Neuronal stem cell (in vitro differentiated cells): ENCODE measurements around the gene KIF16B.
A peak's percentile ranks its signal among the peaks of the same experiment; 100 is the strongest.

Source experiments
- DNase-seq: peaks from one replicate; pipeline ENCODE4 v3.0.0-alpha.2; 2013; ENCODE audit warnings: low spot score
- H2AFZ ChIP-seq: one replicate; pipeline ENCODE4 v1.6.1; 2013; ENCODE audit warnings: mild to moderate bottlenecking, low read length, inconsistent platforms
- H2AK5ac ChIP-seq: 2 replicates; pipeline ENCODE4 v1.6.1; 2013; ENCODE audit warnings: low read depth, mild to moderate bottlenecking, inconsistent platforms, low read length, moderate library complexity, mixed read lengths
- H2BK120ac ChIP-seq: 2 replicates; pipeline ENCODE4 v1.6.1; 2013; ENCODE audit warnings: low read depth, mild to moderate bottlenecking, inconsistent platforms, low read length, moderate library complexity, mixed read lengths
- H2BK12ac ChIP-seq: one replicate; pipeline ENCODE4 v1.6.1; 2013; ENCODE audit warnings: low read length, inconsistent platforms
- H2BK15ac ChIP-seq: 2 replicates; pipeline ENCODE4 v1.6.1; 2013; ENCODE audit warnings: mild to moderate bottlenecking, low read length, inconsistent platforms, mixed read lengths
- H2BK5ac ChIP-seq: one replicate; pipeline ENCODE4 v1.6.1; 2013; ENCODE audit warnings: inconsistent platforms, mild to moderate bottlenecking, low read length, moderate library complexity
- H3K14ac ChIP-seq: one replicate; pipeline ENCODE4 v1.6.1; 2013; ENCODE audit warnings: low read length, inconsistent platforms
- H3K18ac ChIP-seq: 2 replicates; pipeline ENCODE4 v1.6.1; 2013; ENCODE audit warnings: low read length, inconsistent platforms
- H3K23ac ChIP-seq: 2 replicates; pipeline ENCODE4 v1.6.1; 2013; ENCODE audit warnings: low read depth, mild to moderate bottlenecking, mixed read lengths, low read length, inconsistent platforms; ENCODE audit not compliant: poor library complexity
- H3K27ac ChIP-seq: replicated peaks from 3 replicates; pipeline ENCODE4 v1.5.1; 2013; ENCODE audit warnings: low read length, inconsistent platforms
- H3K27me3 ChIP-seq, 3 experiments: 2 replicates each; pipeline ENCODE4 v1.6.1; 2013; ENCODE audit warnings: low read length in 3 of 3, mild to moderate bottlenecking in 2 of 3, inconsistent platforms in 1 of 3, low read depth in 1 of 3, mixed read lengths in 1 of 3, moderate library complexity in 1 of 3; ENCODE audit not compliant: control insufficient read depth in 3 of 3, insufficient read depth in 3 of 3
- H3K36me3 ChIP-seq, 2 donors: replicated peaks in 1 of 2; 2 replicates each; pipeline ENCODE4 v1.6.1; 2013; ENCODE audit warnings: low read length in 2 of 2; ENCODE audit not compliant: control insufficient read depth in 2 of 2, insufficient read depth in 2 of 2
- H3K4ac ChIP-seq: 2 replicates; pipeline ENCODE4 v1.6.1; 2013; ENCODE audit warnings: inconsistent platforms, mild to moderate bottlenecking, low read length, moderate library complexity
- H3K4me1 ChIP-seq, 2 donors: 1 replicate in 1 of 2; 2 replicates in 1 of 2; pipeline ENCODE4 v1.6.1; 2013; ENCODE audit warnings: low read length in 2 of 2, low read depth in 1 of 2; ENCODE audit not compliant: control insufficient read depth in 2 of 2, insufficient read depth in 1 of 2
- H3K4me2 ChIP-seq: one replicate; pipeline ENCODE4 v1.6.1; 2013; ENCODE audit warnings: mild to moderate bottlenecking, low read length, inconsistent platforms; ENCODE audit not compliant: insufficient read depth, poor library complexity, severe bottlenecking
- H3K4me3 ChIP-seq, 2 donors: 2 replicates each; pipeline ENCODE4 v1.5.1; 2013; ENCODE audit warnings: low read length in 2 of 2, mild to moderate bottlenecking in 2 of 2, inconsistent platforms in 1 of 2, moderate library complexity in 1 of 2
- H3K79me1 ChIP-seq: one replicate; pipeline ENCODE4 v1.6.1; 2013; ENCODE audit warnings: low read depth, mild to moderate bottlenecking, inconsistent platforms, low read length, moderate library complexity
- H3K9ac ChIP-seq: one replicate; pipeline ENCODE4 v1.6.1; 2013; ENCODE audit warnings: mild to moderate bottlenecking, low read depth, low read length, inconsistent platforms; ENCODE audit not compliant: poor library complexity
- H3K9me3 ChIP-seq, 2 donors: replicated peaks in 1 of 2; 2 replicates each; pipeline versions ENCODE3 to v1.6.1; 2013; ENCODE audit warnings: low read length in 2 of 2, mild to moderate bottlenecking in 2 of 2, inconsistent platforms in 1 of 2, low read depth in 1 of 2, mixed read lengths in 1 of 2, moderate library complexity in 1 of 2; ENCODE audit not compliant: control insufficient read depth in 2 of 2, insufficient read depth in 1 of 2
- H4K8ac ChIP-seq: one replicate; pipeline ENCODE4 v1.6.1; 2013; ENCODE audit warnings: low read depth, mild to moderate bottlenecking, inconsistent platforms, low read length, moderate library complexity
- H4K91ac ChIP-seq: one replicate; pipeline ENCODE4 v1.6.1; 2013; ENCODE audit warnings: low read length, low read depth, mild to moderate bottlenecking, inconsistent platforms; ENCODE audit not compliant: poor library complexity
- WGBS, 2 donors: extraction: QIAGEN DNeasy Blood & Tissue Kit; methylation state at CpG; one replicate each; pipeline ENCODE4 v1.1.7; 2013; ENCODE audit warnings: missing lambda C conversion rate in 2 of 2, mixed read lengths in 1 of 2; ENCODE audit not compliant: insufficient read length in 2 of 2, insufficient replicate concordance in 1 of 2; ENCODE audit errors: extremely low coverage in 2 of 2; 5-methylcytosine and 5-hydroxymethylcytosine counted together

KIF16B gene

DNA sequence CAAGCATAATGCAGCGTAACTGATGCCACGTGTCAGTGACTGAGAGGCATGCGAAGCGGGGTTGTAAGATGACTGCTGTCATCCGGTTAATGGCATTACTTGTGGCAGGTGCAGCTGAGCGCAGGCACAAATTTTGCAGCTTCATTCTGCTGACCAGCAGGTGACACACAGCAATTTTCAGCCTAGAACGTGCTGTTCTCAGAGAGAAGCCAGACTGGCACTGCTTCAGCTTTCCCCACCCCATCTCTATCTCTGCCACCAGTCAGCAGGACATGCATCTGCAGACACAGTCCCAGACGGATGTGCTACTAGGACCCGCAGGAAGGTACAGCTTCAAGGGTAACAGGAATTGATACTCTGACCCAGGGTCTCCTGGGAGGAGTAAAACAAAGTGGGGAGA lies 221.8 kb downstream of the KIF16B start:
- no peak for DNase-seq
- no peak overlapping the region for H3K4ac ChIP-seq
- no peak overlapping the region for H4K91ac ChIP-seq
- no peak overlapping the region for H2BK5ac ChIP-seq
- no peak overlapping the region for H3K23ac ChIP-seq
- H3K27ac ChIP-seq, result no peak overlapping the region
- no peaks in the 10 kb centered on the region for H3K79me1 ChIP-seq
- no peak overlapping the region for H3K14ac ChIP-seq
- no peak overlapping the region for H2AK5ac ChIP-seq
- H3K4me3 ChIP-seq, result peak overlapping the region in 1 of 2 donors; percentile 14
- no CpG with 5 or more reads among the region's 9 CpGs for WGBS, 2 donors
- no peak overlapping the region for H3K4me2 ChIP-seq
- peak overlapping the region; percentile 77 for H3K18ac ChIP-seq
- no peak overlapping the region for H3K9ac ChIP-seq
- no peak overlapping the region for H4K8ac ChIP-seq
- no peak overlapping the region for H2AFZ ChIP-seq
- H3K4me1 ChIP-seq, result peaks cover 8 to 11% of the 10 kb centered on the region in 2 donors
- no peak overlapping the region for H2BK15ac ChIP-seq
- no peaks in the 10 kb centered on the region for H3K9me3 ChIP-seq
- H3K27me3 ChIP-seq, result peaks cover 0 to 2% (median 0%) of the 10 kb centered on the region in 3 experiments
- no peak overlapping the region for H2BK12ac ChIP-seq
- peaks cover 0 to 2% of the 10 kb centered on the region in 2 donors for H3K36me3 ChIP-seq
- no peak overlapping the region for H2BK120ac ChIP-seq

DNA sequence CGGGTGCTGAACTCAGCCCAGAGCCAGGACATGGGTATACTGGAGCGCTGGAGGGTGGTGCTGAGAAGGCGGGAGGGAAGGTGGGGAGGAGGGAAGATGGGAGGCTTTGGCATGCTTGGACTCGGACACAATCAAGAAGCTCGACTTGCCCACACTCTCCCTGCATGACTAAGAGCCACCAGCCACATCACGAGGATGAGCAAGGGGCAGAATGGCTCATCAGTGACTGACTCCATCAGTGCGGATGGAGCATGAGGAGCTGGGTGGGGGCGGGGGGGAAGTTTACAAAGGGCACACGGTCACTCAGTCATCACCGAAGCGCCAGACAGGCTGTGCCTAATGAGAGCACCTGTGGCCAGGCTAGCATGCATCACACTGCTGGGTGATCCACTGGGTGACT lies 222.8 kb downstream of the KIF16B start:
- H2BK15ac ChIP-seq, result no peak overlapping the region
- peaks cover 8 to 11% of the 10 kb centered on the region in 2 donors for H3K4me1 ChIP-seq
- H2AFZ ChIP-seq, result no peak overlapping the region
- H3K23ac ChIP-seq, result no peak overlapping the region
- peaks cover 0 to 2% (median 0%) of the 10 kb centered on the region in 3 experiments for H3K27me3 ChIP-seq
- DNase-seq, result no peak
- peak overlapping the region; percentile 63 for H3K14ac ChIP-seq
- H2BK120ac ChIP-seq, result no peak overlapping the region
- no peak overlapping the region for H4K8ac ChIP-seq
- no CpG with 5 or more reads among the region's 11 CpGs for WGBS, 2 donors
- no peak overlapping the region for H3K27ac ChIP-seq
- no peaks in the 10 kb centered on the region for H3K79me1 ChIP-seq
- no peak overlapping the region for H2BK12ac ChIP-seq
- no peak overlapping the region for H4K91ac ChIP-seq
- H3K4me3 ChIP-seq, result no peak overlapping the region
- no peak overlapping the region for H2BK5ac ChIP-seq
- H3K9ac ChIP-seq, result peak overlapping the region; percentile 33
- H3K9me3 ChIP-seq, result no peaks in the 10 kb centered on the region
- H3K18ac ChIP-seq, result peak overlapping the region; percentile 59
- H3K36me3 ChIP-seq, result peaks cover 0 to 2% of the 10 kb centered on the region in 2 donors
- H3K4ac ChIP-seq, result no peak overlapping the region
- H3K4me2 ChIP-seq, result no peak overlapping the region
- peak overlapping the region; percentile 49 for H2AK5ac ChIP-seq

- Histone ChIP-seq H2BK15ac (no peak overlapping the region), H3K23ac (no peak overlapping the region), H3K79me1 (no peaks in the 10 kb centered on the region), H3K27me3 (peaks cover 0 to 2% (median 0%) of the 10 kb centered on the region in 3 experiments), H3K4me1 (peaks cover 8 to 11% of the 10 kb centered on the region in 2 donors), H3K4me3 (no peak overlapping the region), H3K4ac (no peak overlapping the region), H2BK12ac (no peak overlapping the region), H4K8ac (no peak overlapping the region), H2BK120ac (no peak overlapping the region), H2BK5ac (no peak overlapping the region), H3K9ac (no peak overlapping the region), H4K91ac (no peak overlapping the region), H3K14ac (peak overlapping the region; percentile 63), H2AFZ (no peak overlapping the region), H3K36me3 (peaks cover 0 to 2% of the 10 kb centered on the region in 2 donors), H3K9me3 (no peaks in the 10 kb centered on the region), H3K27ac (no peak overlapping the region), H2AK5ac (no peak overlapping the region), H3K18ac (no peak overlapping the region), H3K4me2 (no peak overlapping the region)
- DNase-seq, result no peak
- no CpG with 5 or more reads among the region's 6 CpGs for WGBS, 2 donors
Observed at GRCh38 chr20:16349523-16350260, 223.6 kb downstream of the KIF16B start.

- Histone ChIP-seq H2BK5ac (no peak overlapping the region), H3K23ac (no peak overlapping the region), H3K14ac (no peak overlapping the region), H2BK120ac (no peak overlapping the region), H3K18ac (no peak overlapping the region), H3K27ac (no peak overlapping the region), H3K4me3 (no peak overlapping the region), H3K27me3 (peaks cover 0 to 2% (median 0%) of the 10 kb centered on the region in 3 experiments), H3K36me3 (peaks cover 0 to 2% of the 10 kb centered on the region in 2 donors), H2BK12ac (no peak overlapping the region), H3K4me2 (no peak overlapping the region), H3K4me1 (peaks cover 8 to 11% of the 10 kb centered on the region in 2 donors), H4K8ac (no peak overlapping the region), H3K79me1 (no peaks in the 10 kb centered on the region), H3K9ac (no peak overlapping the region), H2AK5ac (no peak overlapping the region), H2BK15ac (no peak overlapping the region), H3K4ac (no peak overlapping the region), H4K91ac (no peak overlapping the region), H3K9me3 (no peaks in the 10 kb centered on the region), H2AFZ (no peak overlapping the region)
- no CpG with 5 or more reads among the region's 7 CpGs for WGBS, 2 donors
- no peak for DNase-seq
Observed at GRCh38 chr20:16346956-16347355, 226.3 kb downstream of the KIF16B start.
